ENCODE results near the gene SLC22A23. TPM values are rescaled to one million over a fixed set of nuclear protein-coding genes. Genes with fewer than 3 reads are reported as not detected.

Gene SLC22A23
- total and polyA plus RNA-seq, 2 experiments from 2014 or later, result 2.4 to 7.3 TPM

GRCh38 chr6:3494391-3495100 lies 37.7 kb upstream of the SLC22A23 start:
- H3K9ac ChIP-seq, result no peak overlapping the region
- H3K79me2 ChIP-seq (ENCODE audit: insufficient read depth), result no peaks in the 10 kb centered on the region
- 81 to 84% methylated on average over 7 of the region's 7 CpGs for WGBS, 2 experiments (ENCODE audit: low coverage in 1 of 2, low lambda C conversion rate in 2 of 2, missing lambda C conversion rate in 2 of 2)
- H3K9me3 ChIP-seq (ENCODE audit: low read depth), result no peaks in the 10 kb centered on the region
- no peaks in the 10 kb centered on the region for H4K20me1 ChIP-seq (ENCODE audit: insufficient read depth)
- no peak overlapping the region for H3K27ac ChIP-seq
- no peak overlapping the region for H3K4me3 ChIP-seq
- no peaks in the 10 kb centered on the region for H3K36me3 ChIP-seq (ENCODE audit: low read depth)
- H3K9me2 ChIP-seq (ENCODE audit: insufficient read depth), result no peaks in the 10 kb centered on the region
- no peak overlapping the region for H3K4me2 ChIP-seq (ENCODE audit: unreplicated experiment)
- no peak overlapping the region for H2AFZ ChIP-seq
- no peaks in the 10 kb centered on the region for H3K27me3 ChIP-seq (replicated peaks; ENCODE audit: insufficient read depth)
- H3F3A ChIP-seq (ENCODE audit: insufficient read depth), result peaks cover 14% of the 10 kb centered on the region
- H3K4me1 ChIP-seq (ENCODE audit: insufficient read depth), result peaks cover 14% of the 10 kb centered on the region
- no peak for DNase-seq
- TF ChIP-seq EZH2 (IDR thresholded peaks at IDR 0.05; ENCODE audit: insufficient read depth, poor library complexity, severe bottlenecking), result no peak
- TF ChIP-seq EZH2phosphoT487 (IDR thresholded peaks at IDR 0.05; ENCODE audit: insufficient read depth, low read depth), result no peak
- in situ Hi-C loops (cut with MboI), result no loop called here

DNA sequence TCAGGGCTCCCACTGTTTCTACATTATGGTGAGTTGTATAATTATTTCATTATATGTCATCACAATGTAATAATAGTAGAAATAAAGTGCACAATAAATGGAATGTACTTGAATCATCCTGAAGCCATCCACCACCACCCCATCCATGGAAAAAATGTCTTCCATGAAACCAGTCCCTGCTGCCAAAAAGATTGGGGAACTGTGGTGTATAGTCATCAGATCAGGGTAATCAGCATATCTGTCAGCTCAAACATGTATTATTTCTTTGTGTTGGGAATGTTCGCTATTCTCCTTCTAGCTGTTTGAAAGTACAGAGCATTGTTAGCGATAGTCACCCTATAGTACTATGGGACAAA lies 33.8 kb upstream of the SLC22A23 start:
- Histone ChIP-seq H3K27ac (no peak overlapping the region), H3K4me1 (ENCODE audit: insufficient read depth) (peaks cover 23% of the 10 kb centered on the region), H3K9me2 (ENCODE audit: insufficient read depth) (no peaks in the 10 kb centered on the region), H3K9me3 (ENCODE audit: low read depth) (no peaks in the 10 kb centered on the region), H3F3A (ENCODE audit: insufficient read depth) (peaks cover 24% of the 10 kb centered on the region), H3K4me2 (ENCODE audit: unreplicated experiment) (no peak overlapping the region), H3K79me2 (ENCODE audit: insufficient read depth) (no peaks in the 10 kb centered on the region), H3K36me3 (ENCODE audit: low read depth) (no peaks in the 10 kb centered on the region), H3K4me3 (no peak overlapping the region), H4K20me1 (ENCODE audit: insufficient read depth) (no peaks in the 10 kb centered on the region), H3K27me3 (replicated peaks; ENCODE audit: insufficient read depth) (no peaks in the 10 kb centered on the region), H3K9ac (no peak overlapping the region), H2AFZ (no peak overlapping the region)
- 96 to 98% methylated on average over 2 of the region's 2 CpGs for WGBS, 2 experiments (ENCODE audit: low coverage in 1 of 2, low lambda C conversion rate in 2 of 2, missing lambda C conversion rate in 2 of 2)
- in situ Hi-C loops (cut with MboI), result no loop called here
- peak; percentile 59 for DNase-seq
- TF ChIP-seq EZH2 (IDR thresholded peaks at IDR 0.05; ENCODE audit: insufficient read depth, poor library complexity, severe bottlenecking) (no peak), EZH2phosphoT487 (IDR thresholded peaks at IDR 0.05; ENCODE audit: insufficient read depth, low read depth) (0 out of 2 replicates have a peak, but pooled peaks have one; percentile 62)

- no peaks in the 10 kb centered on the region for H3K79me2 ChIP-seq (ENCODE audit: insufficient read depth)
- no peak overlapping the region for H3K4me2 ChIP-seq (ENCODE audit: unreplicated experiment)
- H3K27me3 ChIP-seq (replicated peaks; ENCODE audit: insufficient read depth), result no peaks in the 10 kb centered on the region
- no peaks in the 10 kb centered on the region for H4K20me1 ChIP-seq (ENCODE audit: insufficient read depth)
- peaks cover 23% of the 10 kb centered on the region for H3K4me1 ChIP-seq (ENCODE audit: insufficient read depth)
- H3K9me2 ChIP-seq (ENCODE audit: insufficient read depth), result no peaks in the 10 kb centered on the region
- H3K9ac ChIP-seq, result no peak overlapping the region
- no peaks in the 10 kb centered on the region for H3K9me3 ChIP-seq (ENCODE audit: low read depth)
- H3K4me3 ChIP-seq, result no peak overlapping the region
- no peak overlapping the region for H2AFZ ChIP-seq
- no peaks in the 10 kb centered on the region for H3K36me3 ChIP-seq (ENCODE audit: low read depth)
- H3F3A ChIP-seq (ENCODE audit: insufficient read depth), result peaks cover 24% of the 10 kb centered on the region
- 88% methylated on average over 12 of the region's 12 CpGs for WGBS, 2 experiments (ENCODE audit: low coverage in 1 of 2, low lambda C conversion rate in 2 of 2, missing lambda C conversion rate in 2 of 2)
- in situ Hi-C loops (cut with MboI), result no loop called here
- TF ChIP-seq EZH2phosphoT487 (IDR thresholded peaks at IDR 0.05; ENCODE audit: insufficient read depth, low read depth), result no peak
- TF ChIP-seq EZH2 (IDR thresholded peaks at IDR 0.05; ENCODE audit: insufficient read depth, poor library complexity, severe bottlenecking), result no peak
- no peak overlapping the region; the same call in 1 of the 2 replicates for H3K27ac ChIP-seq
- peak; percentile 39 for DNase-seq
Observed at GRCh38 chr6:3489961-3490624, 33.2 kb upstream of the SLC22A23 start.

DNA sequence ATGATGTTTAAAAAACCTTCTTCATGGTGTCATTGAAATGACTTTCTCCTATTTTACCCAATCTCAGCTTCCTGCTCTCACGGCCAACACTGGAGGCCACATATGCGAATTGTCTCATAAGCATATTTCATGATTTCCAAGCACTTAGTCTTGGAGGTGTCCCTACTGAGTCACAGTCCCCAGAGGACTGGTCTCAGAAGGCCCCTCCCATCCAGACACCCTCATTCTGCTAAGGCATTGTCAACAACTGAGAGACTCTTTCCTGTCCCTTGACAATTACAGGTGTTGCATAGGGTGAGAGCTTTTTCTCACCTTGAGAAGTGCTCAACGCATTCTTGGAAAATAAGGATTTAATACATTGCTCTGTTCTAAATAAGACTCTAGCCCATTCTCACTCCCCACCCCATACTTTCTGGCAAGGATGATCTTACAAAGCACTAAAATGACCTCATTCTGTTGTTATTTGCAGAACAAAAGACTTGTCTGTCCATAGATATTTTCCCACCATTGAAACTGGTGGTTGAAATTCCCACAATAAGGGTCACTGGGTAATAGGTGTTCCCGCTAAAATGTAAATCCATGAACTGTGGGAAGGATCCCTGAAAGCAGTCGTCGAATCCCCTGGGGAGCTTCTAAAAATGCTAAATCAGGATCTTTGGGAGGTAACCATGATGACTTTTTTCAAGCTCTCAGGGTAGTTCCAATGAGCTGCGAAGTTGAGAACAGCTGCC lies 32.3 kb upstream of the SLC22A23 start:
- Histone ChIP-seq H3K27me3 (replicated peaks; ENCODE audit: insufficient read depth) (no peaks in the 10 kb centered on the region), H4K20me1 (ENCODE audit: insufficient read depth) (no peaks in the 10 kb centered on the region), H3K36me3 (ENCODE audit: low read depth) (no peaks in the 10 kb centered on the region), H3K9me3 (ENCODE audit: low read depth) (no peaks in the 10 kb centered on the region), H3K4me1 (ENCODE audit: insufficient read depth) (peaks cover 23% of the 10 kb centered on the region), H3F3A (ENCODE audit: insufficient read depth) (peaks cover 25% of the 10 kb centered on the region), H3K79me2 (ENCODE audit: insufficient read depth) (no peaks in the 10 kb centered on the region), H3K4me2 (ENCODE audit: unreplicated experiment) (no peak overlapping the region), H2AFZ (no peak overlapping the region), H3K4me3 (no peak overlapping the region), H3K9me2 (ENCODE audit: insufficient read depth) (no peaks in the 10 kb centered on the region), H3K9ac (no peak overlapping the region), H3K27ac (peak overlapping the region; percentile 50)
- peak; percentile 80 for DNase-seq
- no peak for TF ChIP-seq EZH2phosphoT487 (IDR thresholded peaks at IDR 0.05; ENCODE audit: insufficient read depth, low read depth)
- TF ChIP-seq EZH2 (IDR thresholded peaks at IDR 0.05; ENCODE audit: insufficient read depth, poor library complexity, severe bottlenecking), result no peak
- 32% methylated on average over 7 of the region's 7 CpGs for WGBS, 2 experiments (ENCODE audit: low coverage in 1 of 2, low lambda C conversion rate in 2 of 2, missing lambda C conversion rate in 2 of 2)
- in situ Hi-C loops (cut with MboI), result no loop called here
